ENCODE results near the gene INVS. TPM values are rescaled to one million over a fixed set of nuclear protein-coding genes. Genes with fewer than 3 reads are reported as not detected.
A peak's percentile ranks its signal among the peaks of the same experiment; 100 is the strongest.

The INVS gene
- total RNA-seq, 4 donors from 2014 or later = 28.0 to 42.6 (median 35.6) TPM

DNA sequence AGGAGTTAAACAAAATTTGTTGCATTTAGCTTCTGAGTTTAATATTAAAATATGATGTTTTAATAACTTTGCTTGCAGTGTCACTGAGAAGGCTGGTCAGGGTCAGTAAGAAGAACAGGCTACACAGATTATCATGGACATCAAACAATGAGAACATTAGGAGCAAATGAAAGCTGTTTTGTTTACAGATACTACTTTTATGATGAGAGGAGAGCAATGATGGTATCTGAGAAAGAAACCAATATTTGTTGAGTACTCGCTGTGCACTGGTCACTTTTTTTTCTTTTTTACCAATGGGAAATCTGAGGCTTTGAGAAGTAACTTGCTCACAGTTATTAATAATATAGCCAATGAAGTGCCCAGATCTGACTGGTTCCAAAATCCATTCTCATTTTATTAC, 109.6 kb downstream of the INVS start:
- Histone ChIP-seq H3K27ac (no peak overlapping the region), H3K9me3 (no peaks in the 10 kb centered on the region), H3K4me3 (no peak overlapping the region), H3K36me3 (no peaks in the 10 kb centered on the region), H3K4me1 (peaks cover 0 to 5% (median 0%) of the 10 kb centered on the region in 4 donors), H3K27me3 (no peaks in the 10 kb centered on the region)
- DNase-seq (ENCODE audit: low spot score in 2 of 2) = no peak
- TF ChIP-seq, protein P1, sequence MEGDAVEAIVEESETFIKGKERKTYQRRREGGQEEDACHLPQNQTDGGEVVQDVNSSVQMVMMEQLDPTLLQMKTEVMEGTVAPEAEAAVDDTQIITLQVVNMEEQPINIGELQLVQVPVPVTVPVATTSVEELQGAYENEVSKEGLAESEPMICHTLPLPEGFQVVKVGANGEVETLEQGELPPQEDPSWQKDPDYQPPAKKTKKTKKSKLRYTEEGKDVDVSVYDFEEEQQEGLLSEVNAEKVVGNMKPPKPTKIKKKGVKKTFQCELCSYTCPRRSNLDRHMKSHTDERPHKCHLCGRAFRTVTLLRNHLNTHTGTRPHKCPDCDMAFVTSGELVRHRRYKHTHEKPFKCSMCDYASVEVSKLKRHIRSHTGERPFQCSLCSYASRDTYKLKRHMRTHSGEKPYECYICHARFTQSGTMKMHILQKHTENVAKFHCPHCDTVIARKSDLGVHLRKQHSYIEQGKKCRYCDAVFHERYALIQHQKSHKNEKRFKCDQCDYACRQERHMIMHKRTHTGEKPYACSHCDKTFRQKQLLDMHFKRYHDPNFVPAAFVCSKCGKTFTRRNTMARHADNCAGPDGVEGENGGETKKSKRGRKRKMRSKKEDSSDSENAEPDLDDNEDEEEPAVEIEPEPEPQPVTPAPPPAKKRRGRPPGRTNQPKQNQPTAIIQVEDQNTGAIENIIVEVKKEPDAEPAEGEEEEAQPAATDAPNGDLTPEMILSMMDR (IDR thresholded peaks at IDR 0.05) = no peak
- no peak for TF ChIP-seq EP300 (IDR thresholded peaks at IDR 0.05)
- TF ChIP-seq POLR2A (IDR thresholded peaks at IDR 0.05) = no peak
- 89 to 91% methylated on average over 1 of the region's 1 CpG for WGBS, 2 donors

DNA sequence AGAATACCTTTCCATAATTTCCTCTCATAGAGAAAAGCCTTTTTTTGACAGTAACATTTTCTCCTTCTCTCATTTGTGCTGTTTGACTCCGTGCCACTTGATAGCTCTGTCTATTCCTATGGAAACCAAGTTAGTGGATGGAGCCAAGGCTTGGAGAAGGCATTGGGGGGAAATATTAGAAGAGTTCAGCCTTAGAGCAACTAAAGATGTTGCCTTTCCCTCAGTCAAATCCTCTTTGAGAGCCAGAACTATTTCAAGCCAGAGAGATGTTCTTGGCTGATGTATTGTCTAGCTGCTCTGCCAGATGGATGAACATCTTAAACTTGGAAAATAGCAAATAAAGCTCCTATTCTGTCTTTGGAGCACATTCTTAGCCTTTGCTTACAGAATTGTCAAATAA, 112.4 kb downstream of the INVS start:
- H3K27me3 ChIP-seq = no peaks in the 10 kb centered on the region
- H3K27ac ChIP-seq = no peak overlapping the region
- no peak overlapping the region for H3K4me3 ChIP-seq
- H3K4me1 ChIP-seq = peaks cover 0 to 5% (median 0%) of the 10 kb centered on the region in 4 donors
- TF ChIP-seq POLR2A (IDR thresholded peaks at IDR 0.05) (no peak), EP300 (IDR thresholded peaks at IDR 0.05) (no peak)
- TF ChIP-seq, protein P1 (IDR thresholded peaks at IDR 0.05) = no peak
- H3K36me3 ChIP-seq = peaks cover 0 to 8% (median 0%) of the 10 kb centered on the region in 3 donors
- H3K9me3 ChIP-seq = no peaks in the 10 kb centered on the region
- 64 to 85% methylated on average over 1 of the region's 1 CpG for WGBS, 2 donors
- no peak for DNase-seq (ENCODE audit: low spot score in 2 of 2)

DNA sequence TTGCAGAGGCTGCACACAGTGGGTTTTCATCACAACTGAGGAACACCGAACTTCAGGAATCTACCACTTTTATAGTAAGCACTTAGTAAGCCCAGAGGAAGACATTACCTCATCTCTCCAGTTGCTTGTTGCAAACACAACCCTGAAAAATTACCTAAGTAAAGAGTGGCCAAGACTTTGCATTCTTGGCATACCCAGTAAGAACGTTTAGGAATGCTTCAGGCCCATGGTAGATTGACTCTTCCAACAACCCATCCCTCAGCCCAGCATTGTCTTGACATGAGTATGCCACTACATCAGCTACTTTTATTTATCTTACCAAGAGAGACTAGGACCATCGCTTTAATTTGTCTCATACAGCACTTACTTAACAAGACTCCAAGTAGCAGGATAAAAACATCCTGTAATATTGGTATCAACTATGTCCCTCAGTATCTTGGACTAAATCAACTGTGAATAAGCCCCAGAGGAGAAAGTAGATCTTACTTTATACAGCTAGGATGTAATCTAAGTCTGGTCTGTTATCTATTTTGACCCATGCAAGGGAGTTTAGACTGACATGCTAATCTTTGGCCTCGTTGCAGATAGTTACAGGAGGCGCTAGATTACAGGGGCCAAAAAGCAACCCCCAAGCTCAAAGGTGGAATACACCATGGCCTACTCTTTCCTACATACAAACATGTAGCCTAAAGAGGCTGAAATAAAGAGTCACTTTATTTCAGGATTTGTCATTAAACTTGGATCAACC, 114.9 kb downstream of the INVS start:
- no peaks in the 10 kb centered on the region for H3K9me3 ChIP-seq
- H3K27me3 ChIP-seq = no peaks in the 10 kb centered on the region
- TF ChIP-seq POLR2A (IDR thresholded peaks at IDR 0.05) (no peak), EP300 (IDR thresholded peaks at IDR 0.05) (no peak)
- TF ChIP-seq, protein P1 (IDR thresholded peaks at IDR 0.05) = no peak
- peaks cover 0 to 5% (median 0%) of the 10 kb centered on the region in 4 donors for H3K4me1 ChIP-seq
- DNase-seq (ENCODE audit: low spot score in 2 of 2) = no peak
- 80 to 81% methylated on average over 5 of the region's 5 CpGs for WGBS, 2 donors
- no peak overlapping the region for H3K27ac ChIP-seq
- H3K36me3 ChIP-seq = peaks cover 0 to 8% (median 0%) of the 10 kb centered on the region in 3 donors
- H3K4me3 ChIP-seq = no peak overlapping the region

DNA sequence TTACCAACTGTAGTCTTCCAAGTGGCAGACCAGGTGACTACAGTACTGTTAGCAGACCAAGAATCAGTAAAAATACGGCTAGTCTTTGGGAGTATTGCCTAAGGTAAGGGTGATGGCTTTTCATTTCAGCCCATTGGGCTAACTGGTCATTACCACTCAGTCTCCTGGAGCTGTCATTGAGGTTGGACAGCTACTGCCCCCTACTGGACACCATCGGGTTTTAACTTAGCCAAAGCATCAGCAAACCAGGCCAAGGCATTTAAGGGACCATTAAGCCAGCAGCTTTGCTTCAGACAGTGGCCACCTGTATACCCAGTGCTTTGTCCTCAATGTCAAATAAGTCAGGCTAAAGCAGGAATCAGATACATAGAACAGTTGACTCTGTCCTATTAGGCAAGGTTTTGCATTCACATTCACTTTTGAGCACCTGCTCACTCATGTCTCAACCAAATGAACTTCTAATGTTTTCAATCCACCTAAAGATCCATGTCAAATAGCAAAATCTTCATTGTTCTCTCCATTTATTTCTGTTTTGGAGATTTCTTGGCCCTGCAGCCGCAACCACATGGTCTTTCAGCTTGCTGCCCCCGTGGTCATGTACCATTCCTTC, 117.2 kb downstream of the INVS start:
- Histone ChIP-seq H3K27me3 (no peaks in the 10 kb centered on the region), H3K9me3 (no peaks in the 10 kb centered on the region), H3K4me1 (peaks cover 0 to 5% (median 0%) of the 10 kb centered on the region in 4 donors), H3K27ac (no peak overlapping the region), H3K36me3 (peaks cover 0 to 8% (median 0%) of the 10 kb centered on the region in 3 donors), H3K4me3 (no peak overlapping the region)
- TF ChIP-seq, protein P1 (IDR thresholded peaks at IDR 0.05) = peak; percentile 11 to 55 (median 36)
- no peak for TF ChIP-seq EP300 (IDR thresholded peaks at IDR 0.05)
- DNase-seq (ENCODE audit: low spot score in 2 of 2) = peak in 1 of 2 donors; percentile 53
- WGBS, 2 donors = 71 to 73% methylated on average over 4 of the region's 4 CpGs

DNA sequence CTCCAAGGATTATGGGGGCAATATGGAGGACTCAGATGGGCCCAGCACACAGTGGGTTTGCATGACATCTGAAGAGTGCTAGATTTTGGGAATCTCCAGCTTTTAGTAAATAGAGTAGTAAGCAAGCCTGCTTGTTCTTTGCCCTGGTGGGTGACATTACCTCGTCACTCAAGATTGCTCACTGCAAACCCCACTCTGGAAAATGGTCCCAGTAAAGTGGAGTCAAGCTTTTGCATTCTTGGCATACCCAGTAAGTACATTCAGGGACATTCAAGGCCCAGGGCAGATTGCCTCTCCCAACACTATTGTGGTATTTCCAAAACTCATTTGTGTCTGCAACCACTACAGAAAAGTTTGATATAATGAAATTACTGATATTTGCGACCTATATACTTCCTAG, 118.5 kb downstream of the INVS start:
- TF ChIP-seq EP300 (IDR thresholded peaks at IDR 0.05) = no peak
- TF ChIP-seq, protein P1 (IDR thresholded peaks at IDR 0.05) = no peak
- no peak for TF ChIP-seq POLR2A (IDR thresholded peaks at IDR 0.05)
- peaks cover 0 to 3% (median 0%) of the 10 kb centered on the region in 4 donors for H3K4me1 ChIP-seq

More for the DNA sequence above, 118.5 kb downstream of the INVS start:
- no peaks in the 10 kb centered on the region for H3K27me3 ChIP-seq
- 87 to 90% methylated on average over 2 of the region's 2 CpGs for WGBS, 2 donors
- peaks cover 0 to 8% (median 0%) of the 10 kb centered on the region in 3 donors for H3K36me3 ChIP-seq
- no peak for DNase-seq (ENCODE audit: low spot score in 2 of 2)
- no peak overlapping the region for H3K27ac ChIP-seq
- H3K4me3 ChIP-seq = no peak overlapping the region
- H3K9me3 ChIP-seq = no peaks in the 10 kb centered on the region
